Measurements from ENCODE around the gene CLCN2.

The CLCN2 gene

DNA sequence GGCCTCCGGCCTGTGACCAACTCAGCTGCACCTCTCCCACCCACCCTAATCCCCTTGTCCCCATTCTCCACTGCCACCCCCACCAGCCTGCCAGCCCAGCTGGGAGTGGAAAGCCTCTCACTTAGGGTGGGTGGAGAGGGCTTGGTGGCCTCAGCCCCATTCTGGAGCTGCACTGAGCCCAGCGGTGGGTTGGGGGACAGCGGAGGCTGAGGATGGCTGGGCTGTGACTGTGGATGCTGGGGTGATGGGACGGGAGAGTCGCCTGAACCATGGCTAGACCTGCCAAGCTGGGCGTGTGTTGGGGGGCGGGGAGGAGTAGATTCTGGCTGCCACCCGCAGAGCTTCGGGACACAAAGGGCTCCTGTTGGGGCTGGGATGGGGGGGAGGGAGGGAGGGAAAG, 1.8 kb downstream of the CLCN2 start:
- no peak for DNase-seq

DNA sequence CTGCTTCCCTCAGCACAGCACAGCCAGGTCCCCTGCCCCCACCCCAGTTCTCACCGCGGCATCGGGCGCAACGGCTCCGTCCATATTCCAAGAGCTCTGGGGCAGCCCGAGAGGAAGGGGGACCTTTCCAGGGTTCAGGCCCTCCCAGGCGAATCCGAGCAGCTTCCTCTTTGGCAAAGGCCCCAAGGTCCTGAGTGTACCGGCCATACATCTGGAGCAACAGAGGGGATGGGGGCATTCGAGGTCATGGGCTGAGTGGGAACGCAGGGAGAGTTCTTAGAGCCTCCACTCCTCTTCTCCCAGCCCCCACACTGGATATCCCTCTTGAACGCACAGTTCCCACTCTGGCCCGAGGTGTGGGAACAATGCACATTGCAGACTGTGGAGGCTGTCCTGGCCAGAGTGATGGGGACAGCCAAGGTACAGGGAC, 2.5 kb downstream of the CLCN2 start:
- DNase-seq: no peak

DNA sequence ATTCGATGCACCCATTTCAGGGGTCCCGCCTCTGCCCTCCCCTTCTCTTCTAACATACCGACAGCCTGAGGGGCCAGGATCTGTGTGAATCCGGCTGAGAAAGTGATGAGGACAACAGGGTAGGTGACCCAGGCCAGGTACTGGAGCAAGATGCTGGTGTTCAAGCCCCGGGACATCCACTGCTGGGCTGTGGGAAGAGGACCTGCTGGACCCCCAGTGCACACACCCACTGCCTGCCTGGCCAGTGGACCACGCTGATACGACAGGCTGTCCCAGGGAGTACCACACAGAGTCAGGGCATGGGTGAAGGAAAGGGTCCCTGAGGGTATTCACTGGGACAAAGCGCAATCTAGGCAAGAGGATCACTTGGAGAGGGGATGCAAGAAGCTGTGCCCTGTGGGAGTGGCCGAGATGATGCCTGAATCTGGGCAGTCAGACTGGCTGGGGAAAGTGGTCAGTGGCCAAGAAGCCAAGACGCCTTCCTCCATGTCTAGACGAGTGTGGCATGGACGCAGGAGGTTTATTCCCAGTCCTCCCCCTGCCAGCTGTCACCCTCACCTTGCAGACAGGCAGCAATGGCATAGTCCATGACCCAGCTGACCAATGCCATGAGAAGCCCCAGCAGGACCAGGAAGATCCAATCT, 3.2 kb downstream of the CLCN2 start:
- no peak for DNase-seq

DNA sequence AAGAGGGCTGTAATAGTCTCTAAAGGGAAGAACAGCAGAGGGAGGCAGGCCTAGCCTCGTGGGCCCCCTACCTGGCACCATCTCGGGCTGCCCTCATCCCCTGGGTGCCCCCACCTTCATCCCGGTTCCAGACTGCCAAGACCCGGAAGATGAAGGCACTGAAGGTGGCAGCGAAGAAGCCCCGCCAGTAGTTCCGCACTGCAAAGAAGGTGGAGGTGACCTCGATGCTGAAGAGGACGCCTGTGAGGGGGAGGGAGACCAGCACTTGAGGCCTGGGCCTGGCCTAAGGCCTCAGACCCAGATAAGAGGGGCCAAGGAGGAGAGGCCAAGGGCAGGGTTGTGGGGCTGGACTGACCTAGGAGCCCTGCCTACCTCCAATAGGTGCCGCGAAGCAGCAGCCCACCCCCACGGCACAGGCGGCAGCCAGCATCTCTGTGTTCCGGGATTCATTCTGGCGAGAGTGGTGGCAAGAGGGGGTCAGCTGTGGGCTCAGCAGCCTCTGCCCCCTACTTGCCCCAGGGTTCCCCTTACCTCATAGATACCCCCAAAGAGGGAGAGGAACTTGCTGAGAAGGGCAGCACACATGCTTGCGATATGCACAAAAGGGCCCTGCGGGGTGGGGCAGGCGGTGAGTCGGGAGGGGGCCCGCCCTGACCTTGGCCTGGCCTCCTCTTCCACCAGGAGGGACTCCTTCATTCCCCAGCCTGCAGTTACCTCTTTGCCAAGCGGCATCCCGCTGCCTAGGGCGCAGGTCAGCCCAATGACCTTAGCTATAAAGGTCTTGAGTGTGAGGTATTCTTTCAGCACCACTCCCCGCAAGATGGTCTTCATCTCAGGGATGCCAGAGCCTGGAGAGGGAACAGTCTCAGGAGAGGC, 3.9 kb downstream of the CLCN2 start:
- DNase-seq: no peak

DNA sequence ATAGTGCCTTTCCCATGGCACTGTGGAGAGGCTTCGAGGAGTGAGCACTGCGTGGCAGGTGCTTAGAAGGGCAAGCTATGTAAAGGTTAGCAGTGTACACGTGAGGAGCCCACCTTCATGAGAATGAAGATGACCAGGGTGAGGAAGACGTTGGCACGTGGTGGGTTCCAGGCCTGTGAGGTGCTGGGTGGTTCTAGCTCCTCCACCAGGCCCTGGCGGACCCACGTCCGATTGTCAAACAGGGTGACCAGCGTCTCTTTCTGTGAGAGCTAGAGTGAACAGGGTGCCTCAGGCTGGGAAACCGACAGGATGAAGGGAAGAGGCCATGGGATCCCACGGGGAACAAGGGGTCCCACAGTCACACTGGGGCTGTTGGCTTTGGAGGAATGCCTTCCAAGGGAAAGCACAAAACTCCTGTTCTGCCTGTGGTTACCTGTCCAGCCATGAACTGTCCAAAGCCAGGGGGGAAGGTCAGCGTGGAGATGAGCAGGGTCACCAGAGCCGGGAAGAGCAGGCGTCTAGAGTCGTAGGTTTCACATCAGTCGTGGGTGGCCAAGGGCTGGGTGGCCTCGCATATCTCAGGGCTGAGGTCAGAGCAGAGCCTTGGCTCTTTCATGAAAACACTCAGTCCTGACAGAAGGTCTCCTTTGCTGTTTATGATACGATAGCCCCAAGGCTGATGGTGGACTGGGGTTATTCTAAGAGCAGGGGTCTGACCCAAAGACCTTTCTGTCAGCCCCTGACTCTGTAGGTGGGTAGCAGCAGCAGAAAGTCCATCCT, 6.0 kb downstream of the CLCN2 start:
- peak; percentile 80 for DNase-seq

DNA sequence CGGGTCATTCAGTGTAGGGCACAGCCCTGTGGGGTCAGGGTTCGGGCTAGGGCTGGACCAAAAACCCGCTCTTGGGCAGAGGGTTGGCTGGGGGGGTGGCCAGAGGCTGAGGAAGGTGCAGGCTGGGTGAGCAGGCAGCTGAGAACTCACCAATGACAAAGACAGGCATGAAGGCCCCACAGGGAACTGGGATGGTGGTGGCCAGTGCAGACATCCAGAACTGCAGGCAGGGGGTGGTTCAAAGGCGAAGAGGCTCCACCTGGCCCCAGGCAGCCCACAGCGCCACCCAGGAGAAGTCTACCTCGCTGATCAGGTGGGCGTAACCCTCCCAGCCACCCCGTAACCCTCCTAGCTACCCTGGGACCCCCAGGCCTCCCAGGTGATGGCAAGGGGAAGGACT, 6.7 kb downstream of the CLCN2 start:
- DNase-seq: no peak

DNA sequence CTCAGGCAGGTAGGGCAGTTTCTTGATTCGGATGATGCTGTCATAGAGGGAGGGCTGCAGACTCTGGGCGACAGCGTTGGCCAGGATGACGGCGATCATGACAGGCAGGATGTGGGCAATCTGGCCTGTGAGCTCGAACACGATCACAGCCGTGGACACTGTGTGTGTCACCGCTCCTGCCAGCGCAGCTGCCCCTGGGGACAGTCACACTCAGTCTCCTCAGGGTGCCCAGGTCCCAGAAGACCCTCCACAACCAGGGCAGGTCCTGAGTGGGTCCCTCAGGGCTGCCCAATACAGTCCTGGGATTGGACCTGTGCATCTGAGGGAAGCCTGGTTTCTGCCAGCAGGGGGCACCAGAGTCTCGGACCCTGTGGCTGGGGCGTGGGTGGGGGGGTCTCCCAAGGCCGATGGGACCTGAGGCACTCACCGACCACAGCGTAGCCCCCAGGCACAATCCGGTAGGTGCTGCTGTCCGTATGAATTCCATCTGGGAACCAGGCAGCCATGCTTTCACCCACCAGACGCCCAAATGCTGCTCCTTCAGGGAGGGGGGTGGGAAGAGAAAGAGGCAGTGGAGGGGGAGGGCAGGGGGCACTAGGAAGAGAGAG, 7.2 kb downstream of the CLCN2 start:
- DNase-seq: peak; percentile 84

DNA sequence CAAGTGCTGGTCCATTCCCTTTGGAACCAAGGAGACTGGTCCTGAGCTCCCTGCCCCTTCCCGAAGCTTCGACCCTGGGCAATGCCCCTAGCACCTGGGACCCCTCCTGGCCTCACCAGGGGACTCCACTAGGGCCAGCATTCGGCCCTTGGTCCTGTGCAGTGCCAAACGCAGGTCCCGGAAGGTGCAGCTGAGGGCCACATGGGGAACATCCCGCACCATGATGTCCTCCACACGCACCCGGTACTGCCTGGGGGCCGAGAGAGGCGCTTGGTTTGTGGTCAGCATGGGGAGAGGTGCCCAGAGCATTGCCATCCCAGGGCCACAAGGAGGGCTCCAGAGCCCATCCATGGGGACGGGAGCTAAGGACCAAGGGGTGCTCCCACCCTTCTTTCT, 7.9 kb downstream of the CLCN2 start:
- no peak for DNase-seq

DNA sequence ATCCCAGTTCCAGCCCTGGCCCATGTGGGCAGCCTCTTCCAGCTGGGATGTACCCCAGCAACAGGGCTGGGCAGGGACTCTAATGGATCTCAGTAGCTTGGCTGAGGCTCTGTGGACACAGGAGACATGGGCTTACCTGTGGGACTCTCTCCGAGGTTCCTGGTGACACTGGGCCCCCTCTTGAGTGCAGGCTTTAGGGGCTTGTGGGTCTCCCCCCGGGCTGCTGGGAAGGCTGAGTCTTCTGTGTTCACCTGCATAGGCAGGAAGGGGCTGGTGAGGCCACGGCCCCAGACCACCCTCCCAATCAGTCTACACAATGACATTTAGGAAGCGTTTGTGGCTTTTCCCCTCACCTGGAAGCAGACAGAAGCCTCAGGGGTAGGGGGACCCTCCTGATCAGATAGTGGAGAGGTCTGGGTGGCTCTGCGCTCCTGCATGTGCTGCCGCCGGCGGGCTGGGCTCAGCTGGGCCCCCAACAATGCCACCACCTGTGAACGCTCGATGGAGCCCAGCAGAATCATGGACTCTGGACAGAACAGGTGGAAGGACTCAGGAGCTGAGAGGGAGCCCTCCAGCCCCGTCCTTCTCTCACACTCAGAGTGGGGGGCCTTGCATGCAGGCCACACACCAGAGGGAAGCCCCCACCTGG, 8.4 kb downstream of the CLCN2 start:
- no peak for DNase-seq

DNA sequence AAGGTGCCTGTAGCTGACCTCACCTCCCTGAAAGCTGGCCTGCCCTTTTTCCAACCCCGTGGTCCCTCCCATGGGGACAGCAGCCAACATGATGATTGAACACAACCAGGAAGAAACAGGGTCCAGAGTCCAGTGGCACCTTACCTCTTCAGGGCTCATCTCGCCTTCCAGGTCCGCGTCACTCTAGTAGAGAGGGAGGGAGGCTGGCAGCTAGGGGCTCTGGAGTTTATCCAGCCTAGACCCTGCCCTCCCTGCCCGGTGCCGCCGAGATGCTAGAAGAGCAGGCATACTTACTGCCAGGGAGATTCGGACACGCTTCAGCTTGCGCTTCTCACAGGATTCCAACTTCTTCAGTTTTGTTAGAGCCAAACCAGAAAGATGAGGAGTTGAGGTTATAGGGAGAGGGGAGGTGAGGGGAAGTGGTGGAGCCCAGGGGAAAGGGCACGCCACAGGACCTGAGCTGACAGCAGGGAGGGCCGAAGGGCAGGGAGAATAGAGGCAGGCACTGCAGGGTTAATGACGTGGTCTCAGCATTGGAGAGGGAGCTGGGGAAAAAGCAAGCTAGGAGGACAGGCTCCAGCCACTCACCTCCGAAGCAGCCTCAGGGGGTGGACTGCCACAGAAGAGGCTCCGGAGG, 9.1 kb downstream of the CLCN2 start:
- DNase-seq: no peak

DNA sequence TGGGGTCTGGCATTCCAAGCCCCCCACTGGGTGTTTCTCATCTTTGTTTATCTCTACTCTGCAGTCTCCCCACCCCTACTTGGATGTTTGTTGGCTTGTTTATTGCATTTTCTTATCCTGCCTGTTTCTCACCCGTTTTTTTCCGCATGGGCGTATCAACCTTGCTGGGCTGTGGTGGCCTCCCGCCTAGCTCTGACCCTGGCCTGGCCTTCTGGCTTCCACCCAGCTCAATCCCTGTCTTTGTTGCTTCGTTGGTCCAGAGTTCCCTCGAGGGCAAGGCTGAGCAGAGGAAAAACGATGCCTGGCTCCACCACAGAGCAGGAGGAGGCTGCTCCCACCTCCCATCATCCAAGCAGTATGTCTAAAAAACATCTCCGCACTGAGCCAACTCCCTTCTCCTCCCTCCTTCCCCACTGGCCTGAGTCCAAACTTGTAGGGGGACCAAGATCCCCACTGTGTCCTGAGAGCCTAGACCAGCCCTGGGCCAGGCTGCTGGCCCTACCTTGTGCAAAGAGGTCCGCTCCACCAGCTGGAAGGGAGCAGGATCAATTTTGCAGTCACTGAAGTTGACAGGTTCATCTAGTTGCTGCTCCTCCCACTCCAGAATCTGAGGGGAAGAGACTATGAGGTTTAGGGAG, 9.8 kb downstream of the CLCN2 start:
- DNase-seq: no peak

DNA sequence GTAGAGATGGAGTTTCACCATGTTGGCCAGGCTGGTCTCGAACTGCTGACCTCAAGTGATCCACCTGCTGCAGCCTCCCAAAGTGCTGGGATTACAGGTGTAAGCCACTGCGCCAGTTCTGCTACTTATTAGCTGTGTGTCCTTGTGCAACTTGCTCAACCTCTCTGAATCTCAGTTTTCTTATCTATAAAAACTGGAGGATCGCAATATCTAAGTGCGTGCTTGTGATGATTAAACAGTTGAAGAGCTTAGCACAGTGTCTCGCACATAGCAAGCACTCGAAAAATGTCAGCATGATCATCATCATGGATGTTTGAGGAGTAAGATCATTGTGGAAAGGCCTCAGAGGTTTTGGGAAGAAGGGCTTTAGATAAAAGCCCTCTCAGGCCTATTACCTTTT, 10.8 kb downstream of the CLCN2 start:
- DNase-seq: no peak

DNA sequence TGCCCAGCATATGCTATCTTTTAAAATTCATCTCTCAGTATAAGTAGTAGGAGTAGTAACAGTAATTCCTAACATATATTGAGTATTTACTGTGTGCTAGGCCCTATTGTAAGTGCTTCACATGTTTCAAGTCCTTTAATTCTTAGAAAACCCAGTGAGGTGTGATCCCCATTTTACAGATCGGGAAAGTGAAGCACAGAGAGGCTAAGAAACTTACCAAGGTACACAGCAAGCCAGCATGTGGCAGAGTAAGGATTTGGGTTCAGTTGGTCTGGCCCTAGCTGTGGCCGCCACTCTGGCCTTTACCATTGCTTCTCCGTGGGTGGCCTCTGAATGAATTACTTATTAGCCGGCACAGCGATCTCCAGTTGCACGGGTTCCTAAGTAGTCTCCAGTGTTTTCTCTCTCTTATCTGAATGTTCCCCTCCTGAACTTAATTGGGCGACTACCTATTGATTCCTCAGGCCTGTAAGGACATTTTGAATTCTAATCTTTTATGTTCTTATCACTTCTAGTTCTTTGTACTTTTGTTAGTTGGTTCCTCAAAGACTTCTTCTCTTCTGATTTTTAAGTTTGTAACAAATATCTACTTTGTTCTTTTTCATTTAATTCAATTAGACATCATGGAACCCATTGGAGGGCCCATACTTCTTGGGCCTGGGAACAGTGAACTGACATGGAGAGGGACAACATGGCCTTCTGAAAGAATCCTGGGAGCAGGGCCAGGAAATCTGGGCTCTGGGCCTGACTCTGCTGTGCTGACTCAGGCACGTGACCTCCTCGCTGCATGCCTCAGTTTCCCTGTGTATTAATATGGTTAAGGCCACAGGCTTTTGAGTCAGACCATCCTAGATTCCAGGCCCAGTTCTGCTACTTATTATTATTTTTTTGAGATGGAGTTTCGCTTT, 11.6 kb downstream of the CLCN2 start:
- DNase-seq: no peak

DNA sequence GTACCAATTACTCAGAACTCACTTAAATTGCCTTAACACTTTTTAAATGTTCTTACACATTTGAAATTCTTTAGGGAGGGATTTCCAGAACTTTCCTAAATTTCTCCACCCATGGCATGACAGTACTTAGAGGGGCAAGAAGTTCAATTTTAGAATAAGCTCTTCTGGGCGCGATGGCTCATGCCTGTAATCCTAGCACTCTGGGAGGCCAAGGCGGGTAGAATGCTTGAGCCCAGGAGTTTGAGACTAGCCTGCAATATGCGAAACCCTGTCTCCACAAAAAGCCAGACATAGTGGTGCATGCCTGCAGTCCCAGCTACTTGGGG, 13.4 kb downstream of the CLCN2 start:
- DNase-seq: no peak

DNA sequence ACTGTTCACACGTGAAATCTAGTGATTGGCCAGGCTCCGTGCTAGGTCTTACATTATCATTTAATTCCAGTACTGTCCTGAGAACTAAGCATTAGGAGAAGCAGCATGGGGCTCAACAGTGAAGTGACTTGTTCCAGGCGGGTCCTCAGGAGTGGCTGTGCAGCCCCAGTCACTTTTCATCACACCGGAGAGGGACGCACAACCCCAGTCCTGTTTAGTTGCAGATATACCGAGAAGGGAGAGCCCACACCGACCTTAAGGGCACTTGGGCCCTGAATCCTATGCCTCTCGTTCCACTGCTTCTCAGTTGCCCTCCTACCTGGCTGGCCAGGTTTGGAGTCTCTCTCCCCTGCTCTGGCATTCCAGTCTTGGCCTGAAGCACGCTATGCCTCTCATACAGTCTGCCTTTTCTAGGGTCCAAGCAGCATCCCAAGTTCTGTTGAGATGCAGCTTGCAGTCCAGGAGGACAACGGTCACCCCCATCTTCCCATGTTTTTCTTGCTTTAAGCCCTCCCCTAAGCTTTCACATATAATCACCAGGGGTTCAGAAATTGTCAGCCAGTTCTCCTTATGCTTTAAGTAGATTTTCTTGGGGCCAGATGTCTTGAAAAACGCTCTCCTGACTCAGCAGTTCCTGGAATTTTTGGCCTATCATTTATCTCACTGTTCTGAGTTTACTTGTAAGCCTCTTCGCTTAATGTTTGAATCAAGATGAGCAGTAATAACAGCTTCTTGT, 13.9 kb downstream of the CLCN2 start:
- DNase-seq: no peak

DNA sequence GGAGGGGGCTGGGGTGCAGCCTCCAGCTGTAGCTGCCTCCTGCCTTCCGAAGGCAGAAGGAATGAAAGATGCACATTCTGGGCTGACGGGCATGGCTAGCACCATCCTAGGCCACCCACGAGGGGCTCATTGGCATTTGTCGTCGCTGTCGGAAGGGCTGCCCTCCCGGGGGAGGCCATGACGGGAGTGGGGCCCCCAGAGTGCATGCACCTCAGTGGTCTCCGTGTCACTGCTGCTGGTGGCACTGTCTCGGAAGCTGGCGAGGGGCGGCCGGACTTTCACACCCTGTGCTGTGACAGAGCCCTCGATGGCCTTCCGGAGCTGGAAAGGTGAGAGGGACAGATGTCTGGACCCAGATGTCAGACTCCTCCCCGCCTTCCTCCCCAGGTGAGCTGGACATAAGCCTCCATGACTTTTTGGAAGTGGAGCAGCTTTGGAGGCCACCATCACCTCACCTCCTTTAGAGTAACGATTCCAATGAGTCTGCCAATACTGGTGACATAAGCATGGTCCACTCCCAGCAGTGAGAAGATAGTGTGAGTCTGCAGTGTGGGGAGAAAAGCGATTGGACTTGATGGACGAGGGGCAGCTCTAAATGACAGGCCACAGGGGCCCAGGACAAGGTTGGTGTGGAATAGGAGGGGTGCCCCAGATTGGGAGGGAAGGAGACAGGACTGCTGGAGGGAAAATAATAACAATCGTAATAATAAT, 14.8 kb downstream of the CLCN2 start:
- DNase-seq: no peak

DNA sequence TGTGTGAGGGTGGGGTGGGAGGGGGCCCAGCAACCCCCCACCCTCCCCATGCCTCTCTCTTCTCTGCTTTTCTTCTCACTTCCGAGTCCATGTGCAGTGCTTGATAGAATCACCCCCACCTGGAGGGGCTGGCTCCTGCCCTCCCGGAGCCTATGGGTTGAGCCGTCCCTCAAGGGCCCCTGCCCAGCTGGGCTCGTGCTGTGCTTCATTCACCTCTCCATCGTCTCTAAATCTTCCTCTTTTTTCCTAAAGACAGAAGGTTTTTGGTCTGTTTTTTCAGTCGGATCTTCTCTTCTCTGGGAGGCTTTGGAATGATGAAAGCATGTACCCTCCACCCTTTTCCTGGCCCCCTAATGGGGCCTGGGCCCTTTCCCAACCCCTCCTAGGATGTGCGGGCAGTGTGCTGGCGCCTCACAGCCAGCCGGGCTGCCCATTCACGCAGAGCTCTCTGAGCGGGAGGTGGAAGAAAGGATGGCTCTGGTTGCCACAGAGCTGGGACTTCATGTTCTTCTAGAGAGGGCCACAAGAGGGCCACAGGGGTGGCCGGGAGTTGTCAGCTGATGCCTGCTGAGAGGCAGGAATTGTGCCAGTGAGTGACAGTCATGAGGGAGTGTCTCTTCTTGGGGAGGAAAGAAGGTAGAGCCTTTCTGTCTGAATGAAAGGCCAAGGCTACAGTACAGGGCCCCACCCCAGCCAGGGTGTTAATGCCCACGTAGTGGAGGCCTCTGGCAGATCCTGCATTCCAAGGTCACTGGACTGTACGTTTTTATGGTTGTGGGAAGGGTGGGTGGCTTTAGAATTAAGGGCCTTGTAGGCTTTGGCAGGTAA, 15.9 kb downstream of the CLCN2 start:
- DNase-seq: peak; percentile 93

DNA sequence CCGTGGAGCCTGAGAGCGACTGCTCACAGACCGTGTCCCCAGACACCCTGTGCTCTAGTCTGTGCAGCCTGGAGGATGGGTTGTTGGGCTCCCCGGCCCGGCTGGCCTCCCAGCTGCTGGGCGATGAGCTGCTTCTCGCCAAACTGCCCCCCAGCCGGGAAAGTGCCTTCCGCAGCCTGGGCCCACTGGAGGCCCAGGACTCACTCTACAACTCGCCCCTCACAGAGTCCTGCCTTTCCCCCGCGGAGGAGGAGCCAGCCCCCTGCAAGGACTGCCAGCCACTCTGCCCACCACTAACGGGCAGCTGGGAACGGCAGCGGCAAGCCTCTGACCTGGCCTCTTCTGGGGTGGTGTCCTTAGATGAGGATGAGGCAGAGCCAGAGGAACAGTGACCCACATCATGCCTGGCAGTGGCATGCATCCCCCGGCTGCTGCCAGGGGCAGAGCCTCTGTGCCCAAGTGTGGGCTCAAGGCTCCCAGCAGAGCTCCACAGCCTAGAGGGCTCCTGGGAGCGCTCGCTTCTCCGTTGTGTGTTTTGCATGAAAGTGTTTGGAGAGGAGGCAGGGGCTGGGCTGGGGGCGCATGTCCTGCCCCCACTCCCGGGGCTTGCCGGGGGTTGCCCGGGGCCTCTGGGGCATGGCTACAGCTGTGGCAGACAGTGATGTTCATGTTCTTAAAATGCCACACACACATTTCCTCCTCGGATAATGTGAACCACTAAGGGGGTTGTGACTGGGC, 16.7 kb downstream of the CLCN2 start:
- no peak for DNase-seq

All from islet precursor cell (in vitro differentiated cells).